Measurements from ENCODE around the gene PFAS. TPM values are rescaled to one million over a fixed set of nuclear protein-coding genes. Genes with fewer than 3 reads are reported as not detected.

PFAS gene
- total RNA-seq, 1 donor from 2014 or later = 9.5 TPM

- H3K27me3 ChIP-seq (ENCODE audit: control insufficient read depth, insufficient read depth, low read length) = no peaks in the 10 kb centered on the region
- no peak for DNase-seq (ENCODE audit: low read depth)
- H3K4me3 ChIP-seq (ENCODE audit: low read depth, low read length) = no peak overlapping the region
- peaks cover 28% of the 10 kb centered on the region for H3K36me3 ChIP-seq (ENCODE audit: control insufficient read depth, insufficient read depth, low read length)
- no peak for TF ChIP-seq CTCF (IDR thresholded peaks at IDR 0.05; ENCODE audit: insufficient read depth, low read length, severe bottlenecking)
- FAIRE-seq = no peak
Observed at GRCh38 chr17:8264320-8264719, 15.2 kb downstream of the PFAS start.

GRCh38 chr17:8264836-8265542 is 15.9 kb downstream of the PFAS start:
- H3K27me3 ChIP-seq (ENCODE audit: control insufficient read depth, insufficient read depth, low read length) = no peaks in the 10 kb centered on the region
- DNase-seq (ENCODE audit: low read depth) (no peak), FAIRE-seq (no peak)
- TF ChIP-seq CTCF (IDR thresholded peaks at IDR 0.05; ENCODE audit: insufficient read depth, low read length, severe bottlenecking) = no peak
- H3K36me3 ChIP-seq (ENCODE audit: control insufficient read depth, insufficient read depth, low read length) = peaks cover 28% of the 10 kb centered on the region
- no peak overlapping the region for H3K4me3 ChIP-seq (ENCODE audit: low read depth, low read length)

- Histone ChIP-seq H3K27me3 (ENCODE audit: control insufficient read depth, insufficient read depth, low read length) (no peaks in the 10 kb centered on the region), H3K4me3 (ENCODE audit: low read depth, low read length) (no peak overlapping the region), H3K36me3 (ENCODE audit: control insufficient read depth, insufficient read depth, low read length) (peaks cover 30% of the 10 kb centered on the region)
- FAIRE-seq (no peak), DNase-seq (ENCODE audit: low read depth) (no peak)
- no peak for TF ChIP-seq CTCF (IDR thresholded peaks at IDR 0.05; ENCODE audit: insufficient read depth, low read length, severe bottlenecking)
Observed at GRCh38 chr17:8266648-8267479, 17.8 kb downstream of the PFAS start.

DNA sequence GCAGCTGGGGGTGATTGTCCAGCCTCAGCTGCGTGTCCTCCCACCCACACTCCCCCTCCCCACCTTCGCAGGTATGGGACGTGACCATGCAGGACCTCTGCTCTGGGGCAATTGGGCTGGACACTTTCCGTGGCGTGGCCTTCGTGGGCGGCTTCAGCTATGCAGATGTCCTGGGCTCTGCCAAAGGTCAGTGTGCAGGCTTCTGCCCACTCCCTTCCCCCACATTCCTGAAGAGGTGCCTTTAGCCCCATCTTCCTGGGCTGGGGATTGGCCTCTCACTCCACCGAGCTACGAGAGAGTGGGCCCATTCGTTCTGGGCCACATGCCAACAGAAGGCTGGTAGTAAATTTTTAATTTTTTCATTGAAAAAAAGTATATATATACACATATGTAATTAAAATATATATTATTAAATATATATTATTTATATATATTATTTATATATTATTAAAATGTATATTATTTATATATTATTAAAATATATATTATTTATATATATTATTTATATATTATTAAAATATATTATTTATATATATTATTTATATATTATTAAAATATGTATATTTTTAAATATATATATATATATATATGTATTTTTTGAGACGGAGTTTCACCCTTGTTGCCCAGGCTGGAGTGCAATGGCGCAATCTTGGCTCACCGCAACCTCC is 18.5 kb downstream of the PFAS start:
- H3K27me3 ChIP-seq (ENCODE audit: control insufficient read depth, insufficient read depth, low read length) = no peaks in the 10 kb centered on the region
- H3K36me3 ChIP-seq (ENCODE audit: control insufficient read depth, insufficient read depth, low read length) = peaks cover 30% of the 10 kb centered on the region
- no peak for FAIRE-seq
- no peak overlapping the region for H3K4me3 ChIP-seq (ENCODE audit: low read depth, low read length)
- no peak for DNase-seq (ENCODE audit: low read depth)
- TF ChIP-seq CTCF (IDR thresholded peaks at IDR 0.05; ENCODE audit: insufficient read depth, low read length, severe bottlenecking) = no peak

DNA sequence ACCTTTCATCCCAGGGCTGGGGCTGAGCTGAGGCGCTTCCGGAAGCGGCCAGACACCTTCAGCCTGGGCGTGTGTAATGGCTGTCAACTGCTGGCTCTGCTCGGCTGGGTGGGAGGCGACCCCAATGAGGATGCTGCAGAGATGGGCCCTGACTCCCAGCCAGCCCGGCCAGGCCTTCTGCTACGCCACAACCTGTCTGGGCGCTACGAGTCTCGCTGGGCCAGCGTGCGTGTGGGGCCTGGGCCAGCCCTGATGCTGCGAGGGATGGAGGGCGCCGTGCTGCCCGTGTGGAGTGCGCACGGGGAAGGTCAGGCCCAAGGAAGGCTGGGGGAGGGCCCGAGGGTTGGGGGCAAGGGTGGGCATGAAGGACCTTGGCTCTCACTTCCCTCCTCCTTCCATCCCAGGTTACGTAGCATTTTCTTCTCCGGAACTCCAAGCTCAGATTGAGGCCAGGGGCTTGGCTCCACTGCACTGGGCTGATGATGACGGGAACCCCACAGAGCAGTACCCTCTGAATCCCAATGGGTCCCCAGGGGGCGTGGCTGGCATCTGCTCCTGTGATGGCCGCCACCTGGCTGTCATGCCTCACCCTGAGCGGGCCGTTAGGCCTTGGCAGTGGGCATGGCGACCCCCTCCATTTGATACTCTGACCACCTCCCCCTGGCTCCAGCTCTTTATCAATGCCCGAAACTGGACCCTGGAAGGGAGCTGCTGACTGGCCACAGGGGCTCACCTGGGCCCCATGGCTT is 19.6 kb downstream of the PFAS start:
- Histone ChIP-seq H3K27me3 (ENCODE audit: control insufficient read depth, insufficient read depth, low read length) (no peaks in the 10 kb centered on the region), H3K36me3 (ENCODE audit: control insufficient read depth, insufficient read depth, low read length) (peaks cover 24% of the 10 kb centered on the region), H3K4me3 (ENCODE audit: low read depth, low read length) (no peak overlapping the region)
- FAIRE-seq (no peak), DNase-seq (ENCODE audit: low read depth) (no peak)
- no peak for TF ChIP-seq CTCF (IDR thresholded peaks at IDR 0.05; ENCODE audit: insufficient read depth, low read length, severe bottlenecking)
